ENCODE data around the gene NEK4.
A peak's percentile ranks its signal among the peaks of the same experiment; 100 is the strongest.

The NEK4 gene

DNA sequence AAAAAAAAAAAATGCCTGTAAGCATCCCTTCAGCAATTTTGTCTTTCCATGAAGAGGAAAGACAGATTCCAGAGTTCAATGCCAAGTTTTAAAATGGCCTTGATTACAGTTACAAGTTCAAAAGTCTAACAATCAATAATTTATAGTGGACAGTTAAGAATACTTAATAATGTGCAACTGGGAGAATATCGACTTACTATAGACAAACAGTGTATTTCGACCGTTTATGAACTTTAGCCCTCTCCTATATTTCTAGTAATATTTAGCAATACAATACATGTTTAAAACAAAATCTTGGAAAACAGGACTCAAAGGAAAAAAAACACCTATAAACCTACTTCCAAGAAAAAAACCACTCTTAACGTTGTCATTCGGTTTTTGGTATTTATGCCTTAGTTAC lies 86.6 kb downstream of the NEK4 start:
- TF ChIP-seq CREB1 (IDR thresholded peaks at IDR 0.05; ENCODE audit: low read depth) (no peak), CEBPB (IDR thresholded peaks at IDR 0.05) (no peak), TAF1 (IDR thresholded peaks at IDR 0.05; ENCODE audit: low read depth) (no peak), NFIC (IDR thresholded peaks at IDR 0.05) (no peak), EP300 (IDR thresholded peaks at IDR 0.05; ENCODE audit: borderline replicate concordance) (no peak), ZBTB7A (IDR thresholded peaks at IDR 0.05; ENCODE audit: low read depth) (no peak), TCF12 (IDR thresholded peaks at IDR 0.05; ENCODE audit: low read depth) (no peak), EGR1 (IDR thresholded peaks at IDR 0.05) (no peak), RAD21 (IDR thresholded peaks at IDR 0.05; ENCODE audit: low read depth) (no peak)
- TF ChIP-seq, protein P1, sequence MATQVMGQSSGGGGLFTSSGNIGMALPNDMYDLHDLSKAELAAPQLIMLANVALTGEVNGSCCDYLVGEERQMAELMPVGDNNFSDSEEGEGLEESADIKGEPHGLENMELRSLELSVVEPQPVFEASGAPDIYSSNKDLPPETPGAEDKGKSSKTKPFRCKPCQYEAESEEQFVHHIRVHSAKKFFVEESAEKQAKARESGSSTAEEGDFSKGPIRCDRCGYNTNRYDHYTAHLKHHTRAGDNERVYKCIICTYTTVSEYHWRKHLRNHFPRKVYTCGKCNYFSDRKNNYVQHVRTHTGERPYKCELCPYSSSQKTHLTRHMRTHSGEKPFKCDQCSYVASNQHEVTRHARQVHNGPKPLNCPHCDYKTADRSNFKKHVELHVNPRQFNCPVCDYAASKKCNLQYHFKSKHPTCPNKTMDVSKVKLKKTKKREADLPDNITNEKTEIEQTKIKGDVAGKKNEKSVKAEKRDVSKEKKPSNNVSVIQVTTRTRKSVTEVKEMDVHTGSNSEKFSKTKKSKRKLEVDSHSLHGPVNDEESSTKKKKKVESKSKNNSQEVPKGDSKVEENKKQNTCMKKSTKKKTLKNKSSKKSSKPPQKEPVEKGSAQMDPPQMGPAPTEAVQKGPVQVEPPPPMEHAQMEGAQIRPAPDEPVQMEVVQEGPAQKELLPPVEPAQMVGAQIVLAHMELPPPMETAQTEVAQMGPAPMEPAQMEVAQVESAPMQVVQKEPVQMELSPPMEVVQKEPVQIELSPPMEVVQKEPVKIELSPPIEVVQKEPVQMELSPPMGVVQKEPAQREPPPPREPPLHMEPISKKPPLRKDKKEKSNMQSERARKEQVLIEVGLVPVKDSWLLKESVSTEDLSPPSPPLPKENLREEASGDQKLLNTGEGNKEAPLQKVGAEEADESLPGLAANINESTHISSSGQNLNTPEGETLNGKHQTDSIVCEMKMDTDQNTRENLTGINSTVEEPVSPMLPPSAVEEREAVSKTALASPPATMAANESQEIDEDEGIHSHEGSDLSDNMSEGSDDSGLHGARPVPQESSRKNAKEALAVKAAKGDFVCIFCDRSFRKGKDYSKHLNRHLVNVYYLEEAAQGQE (IDR thresholded peaks at IDR 0.05; ENCODE audit: low read depth): no peak
- TF ChIP-seq, protein P2, sequence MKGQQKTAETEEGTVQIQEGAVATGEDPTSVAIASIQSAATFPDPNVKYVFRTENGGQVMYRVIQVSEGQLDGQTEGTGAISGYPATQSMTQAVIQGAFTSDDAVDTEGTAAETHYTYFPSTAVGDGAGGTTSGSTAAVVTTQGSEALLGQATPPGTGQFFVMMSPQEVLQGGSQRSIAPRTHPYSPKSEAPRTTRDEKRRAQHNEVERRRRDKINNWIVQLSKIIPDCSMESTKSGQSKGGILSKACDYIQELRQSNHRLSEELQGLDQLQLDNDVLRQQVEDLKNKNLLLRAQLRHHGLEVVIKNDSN (IDR thresholded peaks at IDR 0.05): no peak
- TF ChIP-seq, protein P3, sequence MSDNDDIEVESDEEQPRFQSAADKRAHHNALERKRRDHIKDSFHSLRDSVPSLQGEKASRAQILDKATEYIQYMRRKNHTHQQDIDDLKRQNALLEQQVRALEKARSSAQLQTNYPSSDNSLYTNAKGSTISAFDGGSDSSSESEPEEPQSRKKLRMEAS (IDR thresholded peaks at IDR 0.05): no peak

DNA sequence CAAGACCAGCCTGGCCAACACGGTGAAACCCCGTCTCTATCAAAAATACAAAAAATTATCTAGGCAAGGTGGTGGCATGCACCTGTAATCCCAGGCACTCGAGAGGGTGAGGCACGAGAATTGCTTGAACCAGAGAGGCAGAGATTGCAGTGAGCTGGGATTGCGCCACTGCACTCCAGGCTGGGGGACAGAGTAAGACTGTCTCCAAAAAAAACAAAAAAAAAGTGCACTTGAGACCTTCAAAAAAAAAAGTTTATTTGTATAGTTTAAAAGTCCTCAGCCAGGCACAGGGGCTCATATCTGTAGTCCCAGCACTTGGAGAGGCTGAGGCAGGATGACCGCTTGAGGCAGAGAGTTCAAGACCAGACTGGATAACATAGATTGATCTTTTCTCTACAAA lies 87.1 kb downstream of the NEK4 start:
- TF ChIP-seq EGR1 (IDR thresholded peaks at IDR 0.05) (no peak), TCF12 (IDR thresholded peaks at IDR 0.05; ENCODE audit: low read depth) (no peak), YY1 (IDR thresholded peaks at IDR 0.05; ENCODE audit: low read depth) (no peak), FOXM1 (IDR thresholded peaks at IDR 0.05; ENCODE audit: borderline replicate concordance, low read depth) (no peak), TAF1 (IDR thresholded peaks at IDR 0.05; ENCODE audit: low read depth) (no peak), NFIC (IDR thresholded peaks at IDR 0.05) (no peak), TEAD4 (IDR thresholded peaks at IDR 0.05) (no peak), ZBTB7A (IDR thresholded peaks at IDR 0.05; ENCODE audit: low read depth) (no peak), CEBPB (IDR thresholded peaks at IDR 0.05) (no peak), EP300 (IDR thresholded peaks at IDR 0.05; ENCODE audit: borderline replicate concordance) (no peak), CREB1 (IDR thresholded peaks at IDR 0.05; ENCODE audit: low read depth) (no peak), RAD21 (IDR thresholded peaks at IDR 0.05; ENCODE audit: low read depth) (no peak)
- TF ChIP-seq, protein P3 (IDR thresholded peaks at IDR 0.05): no peak
- TF ChIP-seq, protein P1 (IDR thresholded peaks at IDR 0.05; ENCODE audit: low read depth): no peak
- TF ChIP-seq, protein P2 (IDR thresholded peaks at IDR 0.05): no peak

DNA sequence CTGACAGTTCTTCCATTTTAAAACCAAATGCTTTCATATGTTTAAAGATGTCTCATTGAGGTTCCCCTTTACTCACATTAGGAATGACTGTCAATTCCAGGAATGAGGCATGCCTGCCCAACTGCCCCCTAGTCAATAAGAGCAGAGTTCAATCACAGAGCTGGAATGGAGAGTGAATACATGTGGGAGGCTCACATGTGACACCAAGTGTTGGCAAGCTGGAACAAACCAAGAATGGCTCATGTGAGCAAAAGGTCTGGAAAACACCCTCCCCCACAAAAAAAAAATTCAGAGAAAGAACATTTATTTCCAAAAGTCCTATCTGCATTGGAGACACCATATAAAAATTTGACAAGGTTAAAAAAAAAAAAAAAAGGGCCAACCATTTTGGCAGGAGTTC lies 88.7 kb downstream of the NEK4 start:
- TF ChIP-seq EP300 (IDR thresholded peaks at IDR 0.05; ENCODE audit: borderline replicate concordance): no peak
- TF ChIP-seq RAD21 (IDR thresholded peaks at IDR 0.05; ENCODE audit: low read depth): peak; percentile 19; the same call in 1 of the 2 replicates

DNA sequence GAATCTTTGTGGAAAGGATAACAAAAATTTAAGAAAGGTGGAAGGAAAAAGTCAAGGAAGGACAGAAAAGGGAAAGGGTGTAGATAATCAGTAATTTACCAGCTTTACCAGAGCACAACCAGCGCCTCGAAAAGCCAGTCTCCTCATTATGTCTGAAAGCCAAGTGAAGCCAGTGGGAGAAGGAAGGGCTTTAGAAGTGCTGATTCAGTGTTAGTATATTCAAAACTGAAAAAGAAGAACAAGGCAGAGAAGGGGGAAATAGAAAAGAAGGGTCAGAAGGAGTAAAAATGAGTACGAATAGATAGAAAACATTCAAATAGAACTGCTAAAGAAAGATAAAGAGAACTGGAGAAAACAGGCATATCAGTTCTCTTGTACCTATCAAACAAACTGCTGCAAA lies 89.1 kb downstream of the NEK4 start:
- TF ChIP-seq EGR1 (IDR thresholded peaks at IDR 0.05): no peak
- TF ChIP-seq, protein P2 (IDR thresholded peaks at IDR 0.05): no peak

DNA sequence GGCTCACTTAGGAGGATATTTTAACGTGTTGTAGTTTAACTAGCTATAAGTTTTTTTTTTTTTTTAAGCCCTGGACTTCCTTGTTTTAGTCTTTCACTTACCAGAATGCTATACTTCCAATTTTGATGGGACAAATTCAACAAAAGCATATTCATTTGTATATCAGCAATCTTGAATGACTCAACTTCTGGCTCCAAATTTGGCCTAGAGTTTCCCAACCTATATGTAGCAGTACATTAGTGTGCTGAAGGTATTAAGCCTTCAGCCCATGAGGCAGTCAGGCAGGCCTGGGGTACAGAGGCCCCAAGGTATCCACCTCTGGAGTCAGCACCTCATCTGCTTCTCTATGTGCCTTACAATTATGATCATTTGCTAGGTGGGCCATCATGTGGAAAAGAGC lies 90.9 kb downstream of the NEK4 start:
- TF ChIP-seq, protein P1 (IDR thresholded peaks at IDR 0.05; ENCODE audit: low read depth): no peak
- TF ChIP-seq EGR1 (IDR thresholded peaks at IDR 0.05) (no peak), RAD21 (IDR thresholded peaks at IDR 0.05; ENCODE audit: low read depth) (no peak), FOXM1 (IDR thresholded peaks at IDR 0.05; ENCODE audit: borderline replicate concordance, low read depth) (no peak), EP300 (IDR thresholded peaks at IDR 0.05; ENCODE audit: borderline replicate concordance) (no peak), CEBPB (IDR thresholded peaks at IDR 0.05) (no peak), NFIC (IDR thresholded peaks at IDR 0.05) (no peak), TCF12 (IDR thresholded peaks at IDR 0.05; ENCODE audit: low read depth) (no peak), TEAD4 (IDR thresholded peaks at IDR 0.05) (no peak), YY1 (IDR thresholded peaks at IDR 0.05; ENCODE audit: low read depth) (no peak), CREB1 (IDR thresholded peaks at IDR 0.05; ENCODE audit: low read depth) (no peak), ZBTB7A (IDR thresholded peaks at IDR 0.05; ENCODE audit: low read depth) (no peak), TAF1 (IDR thresholded peaks at IDR 0.05; ENCODE audit: low read depth) (no peak)
- TF ChIP-seq, protein P3 (IDR thresholded peaks at IDR 0.05): no peak
- TF ChIP-seq, protein P2 (IDR thresholded peaks at IDR 0.05): no peak

All from Ishikawa (cell line).